ENCODE results near the gene RASGEF1C.

The RASGEF1C gene

GRCh38 chr5:180191716-180192115 is 17.3 kb downstream of the RASGEF1C start:
- no peak overlapping the region for H3K4me3 ChIP-seq (ENCODE audit: low read depth, low read length)
- POLR2A ChIA-PET, result no interaction called here
- no peaks in the 10 kb centered on the region for H3K4me1 ChIP-seq (ENCODE audit: control insufficient read depth, insufficient read depth, low read length)
- CTCF ChIA-PET, result interaction anchor here (1.2 kb wide), 1 partner anchor 10 kb away, joined by 3 read pairs; no protein-coding TSS in a partner anchor
- no peak for TF ChIP-seq PRDM6 (tag by site-specific recombination; IDR thresholded peaks at IDR 0.05)
- TF ChIP-seq FEZF1 (tag by site-specific recombination; IDR thresholded peaks at IDR 0.05), result no peak
- TF ChIP-seq ZNF654 (tag by site-specific recombination; IDR thresholded peaks at IDR 0.05; ENCODE audit: low read depth), result no peak
- no peak for TF ChIP-seq ZNF37A (tag by site-specific recombination; IDR thresholded peaks at IDR 0.05)
- TF ChIP-seq ZNF677 (tag by site-specific recombination; IDR thresholded peaks at IDR 0.05), result no peak
- no peak for TF ChIP-seq GLI4 (tag by site-specific recombination; IDR thresholded peaks at IDR 0.05)
- no peak for TF ChIP-seq ZNF549 (tag by site-specific recombination; IDR thresholded peaks at IDR 0.05)
- no peak for TF ChIP-seq ZNF560 (tag by site-specific recombination; IDR thresholded peaks at IDR 0.05; ENCODE audit: borderline replicate concordance)
- H3K9me3 ChIP-seq (ENCODE audit: control insufficient read depth, insufficient read depth, low read depth, low read length), result no peaks in the 10 kb centered on the region
- no peaks in the 10 kb centered on the region for H3K36me3 ChIP-seq (ENCODE audit: control insufficient read depth in 2 of 2, insufficient read depth in 1 of 2, low read length in 2 of 2)
- H3K27ac ChIP-seq (ENCODE audit: extremely low read depth, low read depth, low read length), result no peak overlapping the region

DNA sequence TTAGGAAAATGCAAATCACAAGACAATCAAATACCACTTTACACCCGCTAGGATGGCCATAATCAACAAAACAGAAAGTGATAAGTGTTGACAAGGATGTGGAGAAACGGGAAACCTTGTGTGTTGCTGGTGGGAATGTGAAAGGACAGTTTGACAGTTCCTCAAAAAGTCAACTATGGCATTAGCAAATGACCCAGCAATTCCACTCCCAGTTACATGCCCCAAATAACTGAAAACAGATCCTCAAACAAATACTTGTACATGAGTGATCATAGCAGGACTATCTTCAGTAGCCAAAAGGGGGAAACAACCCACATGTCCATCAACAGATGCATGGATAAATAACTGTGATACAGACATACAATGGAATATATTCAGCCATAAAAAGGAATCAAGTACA is 21.2 kb downstream of the RASGEF1C start:
- CTCF ChIA-PET, result no interaction called here

GRCh38 chr5:180180846-180181245 is 28.2 kb downstream of the RASGEF1C start:
- Histone ChIP-seq H3K9me3 (ENCODE audit: control insufficient read depth, insufficient read depth, low read depth, low read length) (no peaks in the 10 kb centered on the region), H3K27ac (ENCODE audit: extremely low read depth, low read depth, low read length) (no peak overlapping the region), H3K4me1 (ENCODE audit: control insufficient read depth, insufficient read depth, low read length) (no peaks in the 10 kb centered on the region), H3K36me3 (ENCODE audit: control insufficient read depth in 2 of 2, insufficient read depth in 1 of 2, low read length in 2 of 2) (no peaks in the 10 kb centered on the region), H3K4me3 (ENCODE audit: low read depth, low read length) (no peak overlapping the region)
- CTCF ChIA-PET, result no interaction called here
- POLR2A ChIA-PET, result no interaction called here
- TF ChIP-seq, protein P1, sequence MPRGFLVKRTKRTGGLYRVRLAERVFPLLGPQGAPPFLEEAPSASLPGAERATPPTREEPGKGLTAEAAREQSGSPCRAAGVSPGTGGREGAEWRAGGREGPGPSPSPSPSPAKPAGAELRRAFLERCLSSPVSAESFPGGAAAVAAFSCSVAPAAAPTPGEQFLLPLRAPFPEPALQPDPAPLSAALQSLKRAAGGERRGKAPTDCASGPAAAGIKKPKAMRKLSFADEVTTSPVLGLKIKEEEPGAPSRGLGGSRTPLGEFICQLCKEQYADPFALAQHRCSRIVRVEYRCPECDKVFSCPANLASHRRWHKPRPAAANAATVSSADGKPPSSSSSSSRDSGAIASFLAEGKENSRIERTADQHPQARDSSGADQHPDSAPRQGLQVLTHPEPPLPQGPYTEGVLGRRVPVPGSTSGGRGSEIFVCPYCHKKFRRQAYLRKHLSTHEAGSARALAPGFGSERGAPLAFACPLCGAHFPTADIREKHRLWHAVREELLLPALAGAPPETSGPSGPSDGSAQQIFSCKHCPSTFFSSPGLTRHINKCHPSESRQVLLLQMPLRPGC (tag by site-specific recombination; IDR thresholded peaks at IDR 0.05), result no peak
- TF ChIP-seq ZNF221 (tag by site-specific recombination; IDR thresholded peaks at IDR 0.05; ENCODE audit: borderline replicate concordance) (no peak), ZFP37 (tag by site-specific recombination; IDR thresholded peaks at IDR 0.05) (no peak), ZXDB (tag by site-specific recombination; IDR thresholded peaks at IDR 0.05) (no peak), ZNF211 (tag by site-specific recombination; IDR thresholded peaks at IDR 0.05; ENCODE audit: low read depth) (no peak), ZNF521 (tag by site-specific recombination; IDR thresholded peaks at IDR 0.05) (no peak), PRDM6 (tag by site-specific recombination; IDR thresholded peaks at IDR 0.05) (no peak), ZNF148 (tag by site-specific recombination; IDR thresholded peaks at IDR 0.05; ENCODE audit: borderline replicate concordance) (no peak), MEIS1 (CRISPR knock-in tag; IDR thresholded peaks at IDR 0.05; ENCODE audit: borderline replicate concordance) (no peak)
- TF ChIP-seq, protein P2, sequence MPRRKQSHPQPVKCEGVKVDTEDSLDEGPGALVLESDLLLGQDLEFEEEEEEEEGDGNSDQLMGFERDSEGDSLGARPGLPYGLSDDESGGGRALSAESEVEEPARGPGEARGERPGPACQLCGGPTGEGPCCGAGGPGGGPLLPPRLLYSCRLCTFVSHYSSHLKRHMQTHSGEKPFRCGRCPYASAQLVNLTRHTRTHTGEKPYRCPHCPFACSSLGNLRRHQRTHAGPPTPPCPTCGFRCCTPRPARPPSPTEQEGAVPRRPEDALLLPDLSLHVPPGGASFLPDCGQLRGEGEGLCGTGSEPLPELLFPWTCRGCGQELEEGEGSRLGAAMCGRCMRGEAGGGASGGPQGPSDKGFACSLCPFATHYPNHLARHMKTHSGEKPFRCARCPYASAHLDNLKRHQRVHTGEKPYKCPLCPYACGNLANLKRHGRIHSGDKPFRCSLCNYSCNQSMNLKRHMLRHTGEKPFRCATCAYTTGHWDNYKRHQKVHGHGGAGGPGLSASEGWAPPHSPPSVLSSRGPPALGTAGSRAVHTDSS (tag by site-specific recombination; IDR thresholded peaks at IDR 0.05), result no peak
- TF ChIP-seq, protein P3, sequence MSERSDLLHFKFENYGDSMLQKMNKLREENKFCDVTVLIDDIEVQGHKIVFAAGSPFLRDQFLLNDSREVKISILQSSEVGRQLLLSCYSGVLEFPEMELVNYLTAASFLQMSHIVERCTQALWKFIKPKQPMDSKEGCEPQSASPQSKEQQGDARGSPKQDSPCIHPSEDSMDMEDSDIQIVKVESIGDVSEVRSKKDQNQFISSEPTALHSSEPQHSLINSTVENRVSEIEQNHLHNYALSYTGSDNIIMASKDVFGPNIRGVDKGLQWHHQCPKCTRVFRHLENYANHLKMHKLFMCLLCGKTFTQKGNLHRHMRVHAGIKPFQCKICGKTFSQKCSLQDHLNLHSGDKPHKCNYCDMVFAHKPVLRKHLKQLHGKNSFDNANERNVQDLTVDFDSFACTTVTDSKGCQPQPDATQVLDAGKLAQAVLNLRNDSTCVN (tag by site-specific recombination; optimal IDR thresholded peaks at IDR 0.05), result no peak

More for the DNA sequence above, 21.2 kb downstream of the RASGEF1C start:
- Histone ChIP-seq H3K4me1 (ENCODE audit: control insufficient read depth, insufficient read depth, low read length) (no peaks in the 10 kb centered on the region), H3K27ac (ENCODE audit: extremely low read depth, low read depth, low read length) (no peak overlapping the region), H3K4me3 (ENCODE audit: low read depth, low read length) (no peak overlapping the region), H3K9me3 (ENCODE audit: control insufficient read depth, insufficient read depth, low read depth, low read length) (no peaks in the 10 kb centered on the region), H3K36me3 (ENCODE audit: control insufficient read depth in 2 of 2, insufficient read depth in 1 of 2, low read length in 2 of 2) (no peaks in the 10 kb centered on the region)
- POLR2A ChIA-PET, result no interaction called here
- TF ChIP-seq ZNF140 (tag by site-specific recombination; IDR thresholded peaks at IDR 0.05) (peak; percentile 94), ZNF23 (tag by site-specific recombination; IDR thresholded peaks at IDR 0.05; ENCODE audit: borderline replicate concordance) (no peak)
